HepG2 (cell line): ENCODE results near the gene TNFRSF25. TPM values are rescaled to one million over a fixed set of nuclear protein-coding genes. Genes with fewer than 3 reads are reported as not detected.

Experiments used
- ATAC-seq: fragments of 200-7000 bp; cut with Tn5 transposase; 3 replicates; pipeline ENCODE4 v1.9.1; 2020; ENCODE audit warnings: mild to moderate bottlenecking, moderate library complexity
- BruUV-seq: library from RNA; stranded (reverse); fragments of 400-500 nt; replicated peaks from 2 replicates; lab custom pipeline; 2021; lab: Mats Ljungman, UMichigan
- CTCF ChIA-PET: fragments of 300-600 bp; formaldehyde crosslinking; extraction: SDS; loops from one replicate; lab custom pipeline; 2021; ENCODE audit warnings: low total read pairs, inconsistent platforms, low intra/inter-chr PET ratio; lab: Yijun Ruan, JAX
- POLR2A ChIA-PET: fragments of 350-600 bp; sonication (Branson Sonifier 250); formaldehyde crosslinking; loops from one replicate; lab custom pipeline; 2020; ENCODE audit warnings: antibody characterized with exemption, inconsistent platforms; lab: Yijun Ruan, JAX
- DNase-seq: peaks from one replicate; pipeline ENCODE4 v3.0.0-alpha.2; 2015; ENCODE audit warnings: low spot score
- FAIRE-seq: peaks from 3 replicates; lab custom pipeline; 2011; peaks lifted over from hg19 to GRCh38; lab: Jason Lieb, UNC
- H2AFZ ChIP-seq: one replicate; pipeline ENCODE4 v1.6.1; 2011; ENCODE audit warnings: low read length, inconsistent platforms
- H3K27ac ChIP-seq: fragments of 300-600 bp; 3 replicates; pipeline ENCODE4 v1.8.0; 2011; ENCODE audit warnings: mixed run types, mild to moderate bottlenecking, mixed read lengths, low read length, inconsistent platforms; ENCODE audit not compliant: insufficient read depth; ENCODE audit errors: extremely low read length
- H3K27me3 ChIP-seq, 2 experiments: fragments of 200-600 bp in 1 of 2; 2 replicates in 1 of 2; 3 replicates in 1 of 2; pipeline versions ENCODE4 v1.6.0 to v1.8.0; 2011; ENCODE audit warnings: low read length in 2 of 2, mild to moderate bottlenecking in 2 of 2, moderate library complexity in 2 of 2, inconsistent platforms in 1 of 2; ENCODE audit not compliant: insufficient read depth in 2 of 2, control insufficient read depth in 1 of 2
- H3K36me3 ChIP-seq, 2 experiments: fragments of 200-600 bp in 1 of 2; replicated peaks in 1 of 2; 2 replicates in 1 of 2; 3 replicates in 1 of 2; pipeline versions ENCODE4 v1.5.1 to v1.8.0; 2011; ENCODE audit warnings: low read length in 2 of 2, inconsistent platforms in 1 of 2; ENCODE audit not compliant: insufficient read depth in 2 of 2, control insufficient read depth in 1 of 2
- H3K4me1 ChIP-seq: 2 replicates; pipeline ENCODE4 v1.5.1; 2012; ENCODE audit warnings: low read length, inconsistent platforms; ENCODE audit not compliant: insufficient read depth
- H3K4me2 ChIP-seq: 2 replicates; pipeline ENCODE4 v1.6.0; 2011; ENCODE audit warnings: low read depth, low read length, inconsistent platforms
- H3K4me3 ChIP-seq, 3 experiments: fragments of 200-600 bp in 1 of 3; sonication (generic), shearing (Covaris generic) in 1 of 3; replicated peaks in 1 of 3; 2 replicates each; pipeline ENCODE4 v1.5.1; 2011 to 2016; ENCODE audit warnings: low read length in 3 of 3, inconsistent platforms in 2 of 3, low read depth in 2 of 3, mild to moderate bottlenecking in 2 of 3, control low read depth in 1 of 3, mixed read lengths in 1 of 3; ENCODE audit not compliant: insufficient read depth in 1 of 3
- H3K79me2 ChIP-seq: one replicate; pipeline ENCODE4 v1.6.1; 2011; ENCODE audit warnings: low read length, inconsistent platforms; ENCODE audit not compliant: insufficient read depth
- H3K9ac ChIP-seq: 2 replicates; pipeline ENCODE4 v1.6.0; 2011; ENCODE audit warnings: mild to moderate bottlenecking, low read depth, low read length, inconsistent platforms; ENCODE audit not compliant: insufficient read depth
- H3K9me3 ChIP-seq: 2 replicates; pipeline ENCODE4 v1.5.1; 2012; ENCODE audit warnings: mild to moderate bottlenecking, low read length
- H4K20me1 ChIP-seq: 2 replicates; pipeline ENCODE4 v1.6.0; 2011; ENCODE audit warnings: inconsistent platforms, mild to moderate bottlenecking, low read length, moderate library complexity; ENCODE audit not compliant: insufficient read depth
- IKZF4 ChIP-seq: sonication (generic); formaldehyde crosslinking; IDR thresholded peaks from 2 replicates; pipeline ENCODE4 v1.5.1; 2020; ENCODE audit warnings: borderline replicate concordance, mild to moderate bottlenecking, low read depth, missing genetic modification reagents; ENCODE audit errors: not compliant biosample characterization
- PHB2 ChIP-seq: fragments of 450-650 bp; IDR thresholded peaks from 2 replicates; pipeline ENCODE4 v1.6.1; 2018; ENCODE audit not compliant: partially characterized antibody
- ZNF549 ChIP-seq: sonication (generic); formaldehyde crosslinking; IDR thresholded peaks from 2 replicates; pipeline ENCODE4 v1.5.0; 2020; ENCODE audit warnings: missing genetic modification reagents
- WGBS: methylation state at CpG from one replicate; pipeline ENCODE4 v1.1.6; 2017; ENCODE audit warnings: low lambda C conversion rate; 5-methylcytosine and 5-hydroxymethylcytosine counted together
- in situ Hi-C: cut with HindIII; loops from 2 replicates; pipeline ENCODE4 v1.10.0; 2017; ENCODE audit warnings: low pct_unique_long_range_greater_than_20kb; ENCODE audit not compliant: extremely low pct_ligation_motif_present
- intact Hi-C: fragments of 100-400 bp; cut with micrococcal nuclease; formaldehyde crosslinking; loops from one replicate; pipeline ENCODE4 v1.10.0; 2022; ENCODE audit not compliant: unreplicated experiment
- polyA plus RNA-seq, 8 experiments: library from polyadenylated mRNA; depleted of rRNA in 3 of 8; stranded (reverse) in 7 of 8; unstranded in 1 of 8; fragments of >200 nt; fragmentation: Illumina TruSeq in 4 of 8; extraction: Trizol in 4 of 8; gene quantifications; 2 replicates each; pipeline versions ENCODE4 v1.2.1 to v1.2.3, GENCODE V29; 2011 to 2016; ENCODE audit warnings: low read depth in 4 of 8, missing spikeins in 1 of 8, mixed read lengths in 1 of 8; ENCODE audit not compliant: insufficient read depth in 1 of 8
- total RNA-seq, 5 experiments: library from RNA; depleted of rRNA; stranded (reverse); fragments of >200 nt; fragmentation: Illumina TruSeq; extraction: Trizol; gene quantifications; 2 replicates each; pipeline ENCODE4 v1.2.3, GENCODE V29; 2016; ENCODE audit warnings: low read depth in 1 of 5
- TF ChIP-seq, protein P1 (sequence below): sonication (generic); formaldehyde crosslinking; IDR thresholded peaks from 2 replicates; pipeline ENCODE4 v1.8.1; 2022; ENCODE audit warnings: low read depth, mild to moderate bottlenecking, missing genetic modification reagents

The TNFRSF25 gene
- total and polyA plus RNA-seq, 2 of the 13 experiments (the other 11 are each of a cell fraction or from before 2014, with no cell fraction given), result 1.4 to 1.5 TPM

DNA sequence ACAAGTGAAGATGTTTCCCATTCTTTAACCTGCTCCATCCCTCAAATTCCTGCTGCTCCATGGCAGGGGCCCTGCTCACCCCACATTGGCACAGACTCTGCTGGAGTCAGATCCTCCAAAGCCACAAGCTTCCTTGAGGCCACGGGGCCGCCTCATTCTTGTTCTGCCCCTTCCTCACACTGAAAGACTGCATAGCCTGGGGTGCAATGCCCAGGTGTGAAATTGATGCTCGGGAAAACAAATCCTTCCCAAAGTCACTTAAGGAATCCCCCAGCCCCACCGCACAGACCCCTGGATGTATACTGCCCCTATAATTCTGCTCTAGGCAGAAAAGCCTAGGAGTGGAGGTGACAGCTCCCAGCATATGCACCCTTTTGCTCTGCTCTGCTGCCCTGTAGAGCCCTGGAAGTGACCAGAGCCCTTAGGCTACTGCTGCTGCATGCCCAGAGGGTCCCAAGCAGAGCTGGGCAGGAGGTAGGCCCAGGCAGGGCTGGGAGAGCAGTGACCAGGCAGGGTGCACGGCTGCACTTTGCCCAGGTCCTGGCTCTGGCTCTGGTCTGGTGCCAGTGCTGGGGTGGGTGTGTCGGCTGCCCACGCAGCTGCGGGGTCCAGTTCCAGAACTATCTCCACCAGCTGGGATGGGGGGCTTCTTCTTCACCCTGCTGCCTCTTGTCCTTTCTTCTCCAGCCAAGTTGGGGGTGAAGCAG is 47.9 kb downstream of the TNFRSF25 start:
- CTCF ChIA-PET, result no interaction called here
- BruUV-seq, result no TSS peak
- DNase-seq (no peak), FAIRE-seq (no peak), ATAC-seq (no peak)
- no peaks in the 10 kb centered on the region for H3K79me2 ChIP-seq
- no peaks in the 10 kb centered on the region for H3K9me3 ChIP-seq
- intact Hi-C loops (no loop called here), in situ Hi-C loops (loop anchor here (10.0 kb wide), 1 partner anchor 173 kb away; the partner anchor contains the start of gene HES3)
- WGBS, result 29% methylated on average over 4 of the region's 8 CpGs
- H3K4me2 ChIP-seq, result no peak overlapping the region
- H2AFZ ChIP-seq, result no peak overlapping the region
- POLR2A ChIA-PET, result no interaction called here
- H3K27ac ChIP-seq, result no peak overlapping the region
- H3K36me3 ChIP-seq, result no peaks in the 10 kb centered on the region
- no peak overlapping the region for H3K9ac ChIP-seq
- TF ChIP-seq PHB2 (no peak), ZNF549 (CRISPR knock-in tag) (no peak), IKZF4 (CRISPR knock-in tag) (no peak)
- TF ChIP-seq, protein P1, sequence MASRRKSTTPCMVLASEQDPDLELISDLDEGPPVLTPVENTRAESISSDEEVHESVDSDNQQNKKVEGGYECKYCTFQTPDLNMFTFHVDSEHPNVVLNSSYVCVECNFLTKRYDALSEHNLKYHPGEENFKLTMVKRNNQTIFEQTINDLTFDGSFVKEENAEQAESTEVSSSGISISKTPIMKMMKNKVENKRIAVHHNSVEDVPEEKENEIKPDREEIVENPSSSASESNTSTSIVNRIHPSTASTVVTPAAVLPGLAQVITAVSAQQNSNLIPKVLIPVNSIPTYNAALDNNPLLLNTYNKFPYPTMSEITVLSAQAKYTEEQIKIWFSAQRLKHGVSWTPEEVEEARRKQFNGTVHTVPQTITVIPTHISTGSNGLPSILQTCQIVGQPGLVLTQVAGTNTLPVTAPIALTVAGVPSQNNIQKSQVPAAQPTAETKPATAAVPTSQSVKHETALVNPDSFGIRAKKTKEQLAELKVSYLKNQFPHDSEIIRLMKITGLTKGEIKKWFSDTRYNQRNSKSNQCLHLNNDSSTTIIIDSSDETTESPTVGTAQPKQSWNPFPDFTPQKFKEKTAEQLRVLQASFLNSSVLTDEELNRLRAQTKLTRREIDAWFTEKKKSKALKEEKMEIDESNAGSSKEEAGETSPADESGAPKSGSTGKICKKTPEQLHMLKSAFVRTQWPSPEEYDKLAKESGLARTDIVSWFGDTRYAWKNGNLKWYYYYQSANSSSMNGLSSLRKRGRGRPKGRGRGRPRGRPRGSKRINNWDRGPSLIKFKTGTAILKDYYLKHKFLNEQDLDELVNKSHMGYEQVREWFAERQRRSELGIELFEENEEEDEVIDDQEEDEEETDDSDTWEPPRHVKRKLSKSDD (CRISPR knock-in tag), result no peak
- H3K4me1 ChIP-seq, result peaks cover 40% of the 10 kb centered on the region
- no peaks in the 10 kb centered on the region for H4K20me1 ChIP-seq
- H3K4me3 ChIP-seq, result no peak overlapping the region
- peaks cover 20 to 80% of the 10 kb centered on the region in 2 experiments for H3K27me3 ChIP-seq
